Neural cell (in vitro differentiated cells): ENCODE data around the gene CFAP61. TPM values are rescaled to one million over a fixed set of nuclear protein-coding genes. Genes with fewer than 3 reads are reported as not detected.

Experiments used
- H2AFZ ChIP-seq: fragments of 200-600, 300-800 bp; sonication (generic), shearing (Covaris generic); 2 replicates; pipeline ENCODE4 v1.6.0; 2014; ENCODE audit warnings: low read depth, mild to moderate bottlenecking, antibody characterized with exemption, low read length, moderate library complexity
- H3F3A ChIP-seq: fragments of 200-600 bp; shearing (Covaris generic); 2 replicates; pipeline ENCODE4 v1.6.1; 2016; ENCODE audit warnings: mild to moderate bottlenecking, moderate library complexity, mixed read lengths, antibody characterized with exemption, low read length; ENCODE audit not compliant: insufficient read depth, poor library complexity, severe bottlenecking
- H3K27ac ChIP-seq: fragments of 200-600, 300-800 bp; sonication (generic), shearing (Covaris generic); 2 replicates; pipeline ENCODE4 v1.5.1; 2014; ENCODE audit warnings: mild to moderate bottlenecking, low read length, moderate library complexity
- H3K27me3 ChIP-seq: fragments of 300-800, 200-600 bp; sonication (generic), shearing (Covaris generic); 2 replicates; pipeline ENCODE4 v1.6.0; 2014; ENCODE audit warnings: mild to moderate bottlenecking, low read depth, low read length, moderate library complexity; ENCODE audit not compliant: insufficient read depth
- H3K36me3 ChIP-seq: fragments of 300-800, 200-600 bp; sonication (generic), shearing (Covaris generic); 2 replicates; pipeline ENCODE4 v1.5.1; 2014; ENCODE audit warnings: mild to moderate bottlenecking, antibody characterized with exemption, low read length, moderate library complexity; ENCODE audit not compliant: insufficient read depth
- H3K4me2 ChIP-seq: fragments of 300-800, 200-600 bp; sonication (generic), shearing (Covaris generic); 2 replicates; pipeline ENCODE4 v1.6.0; 2014; ENCODE audit warnings: mild to moderate bottlenecking, low read length
- H3K4me3 ChIP-seq: fragments of 300-800, 200-600 bp; sonication (generic), shearing (Covaris generic); 2 replicates; pipeline ENCODE4 v1.5.1; 2014; ENCODE audit warnings: mild to moderate bottlenecking, low read length, moderate library complexity
- H3K79me2 ChIP-seq: fragments of 200-600 bp; shearing (Covaris generic); replicated peaks from 2 replicates; pipeline ENCODE4 v1.6.0; 2014; ENCODE audit warnings: mild to moderate bottlenecking, low read length, moderate library complexity; ENCODE audit not compliant: insufficient read depth
- H3K9ac ChIP-seq: fragments of 300-800, 200-600 bp; sonication (generic), shearing (Covaris generic); 2 replicates; pipeline ENCODE4 v1.6.1; 2016; ENCODE audit warnings: mild to moderate bottlenecking, low read length, mixed read lengths
- H3K9me2 ChIP-seq: fragments of 200-600 bp; shearing (Covaris generic); 2 replicates; pipeline ENCODE4 v1.6.1; 2016; ENCODE audit warnings: mild to moderate bottlenecking, low read length, mixed read lengths; ENCODE audit not compliant: insufficient read depth
- H3K9me3 ChIP-seq: fragments of 200-600, 300-800 bp; sonication (generic), shearing (Covaris generic); 2 replicates; pipeline ENCODE4 v1.6.1; 2016; ENCODE audit warnings: mild to moderate bottlenecking, mixed run types, low read length, moderate library complexity, mixed read lengths
- H4K20me1 ChIP-seq: fragments of 200-600 bp; shearing (Covaris generic); 2 replicates; pipeline ENCODE4 v1.6.1; 2016; ENCODE audit warnings: mild to moderate bottlenecking, mixed run types; ENCODE audit not compliant: insufficient read depth
- EP300 ChIP-seq: fragments of 450-650 bp; conservative IDR thresholded peaks from 2 replicates; pipeline ENCODE4 v1.6.1; 2014; ENCODE audit warnings: antibody characterized with exemption, mild to moderate bottlenecking, moderate library complexity; ENCODE audit not compliant: poor library complexity, severe bottlenecking
- EZH2 ChIP-seq: fragments of 200-600, 300-800 bp; shearing (Covaris generic), sonication (generic); IDR thresholded peaks from 2 replicates; pipeline ENCODE4 v1.6.1; 2014; ENCODE audit warnings: antibody characterized with exemption, low read length, borderline replicate concordance, mild to moderate bottlenecking; ENCODE audit not compliant: insufficient read depth, poor library complexity, severe bottlenecking
- MXI1 ChIP-seq: fragments of 450-650 bp; conservative IDR thresholded peaks from 2 replicates; pipeline ENCODE4 v1.6.1; 2014; ENCODE audit warnings: antibody characterized with exemption, mild to moderate bottlenecking; ENCODE audit not compliant: poor library complexity, severe bottlenecking
- POLR2AphosphoS5 ChIP-seq: IDR thresholded peaks from 2 replicates; pipeline ENCODE4 v1.6.1; 2012
- RAD21 ChIP-seq: fragments of 450-650 bp; conservative IDR thresholded peaks from 2 replicates; pipeline ENCODE4 v1.6.1; 2014; ENCODE audit warnings: antibody characterized with exemption, mild to moderate bottlenecking, moderate library complexity
- SMC3 ChIP-seq: fragments of 450-650 bp; conservative IDR thresholded peaks from 2 replicates; pipeline ENCODE4 v1.6.1; 2014; ENCODE audit warnings: antibody characterized with exemption, mild to moderate bottlenecking, moderate library complexity; ENCODE audit not compliant: poor library complexity
- TAF1 ChIP-seq: IDR thresholded peaks from 2 replicates; pipeline ENCODE4 v1.6.1; 2012; ENCODE audit warnings: low read depth
- polyA plus RNA-seq: library from polyadenylated mRNA; depleted of rRNA; stranded (reverse); fragments of >200 nt; gene quantifications from 2 replicates; pipeline ENCODE4 v1.2.3, GENCODE V29; 2014
- TF ChIP-seq, protein P1 (sequence below): fragments of 450-650 bp; IDR thresholded peaks from 2 replicates; pipeline ENCODE4 v1.5.1; 2014; ENCODE audit warnings: antibody characterized with exemption, mild to moderate bottlenecking, moderate library complexity; ENCODE audit not compliant: poor library complexity, severe bottlenecking
- TF ChIP-seq, protein P2 (sequence below): IDR thresholded peaks from 2 replicates; pipeline ENCODE4 v1.6.1; 2012; ENCODE audit warnings: borderline replicate concordance

The CFAP61 gene
- polyA plus RNA-seq, 1 donor from 2014 or later, result 0.42 TPM

DNA sequence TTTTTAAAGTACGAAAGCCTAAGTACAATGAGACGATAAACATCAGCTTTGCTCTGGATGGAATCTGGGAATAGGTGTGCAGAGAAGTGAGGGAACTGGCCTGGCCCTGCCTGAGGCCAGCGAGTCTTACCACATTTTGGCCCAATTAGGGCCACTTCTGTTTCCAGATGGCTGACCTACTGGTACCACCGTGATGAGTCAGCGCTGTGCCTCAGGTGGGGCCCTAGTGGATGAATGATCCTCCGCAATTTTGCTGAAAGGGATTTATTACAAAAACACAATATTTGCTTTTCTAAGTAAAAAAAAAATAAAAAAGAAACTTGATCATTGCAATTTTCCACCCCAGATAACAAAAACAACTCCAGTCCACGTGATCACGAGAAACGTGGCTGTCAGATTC is 338.1 kb downstream of the CFAP61 start:
- Histone ChIP-seq H4K20me1 (no peaks in the 10 kb centered on the region), H3K27me3 (no peaks in the 10 kb centered on the region), H3K9me2 (no peaks in the 10 kb centered on the region), H3K4me2 (no peak overlapping the region), H3F3A (no peaks in the 10 kb centered on the region), H3K4me3 (no peak overlapping the region), H3K9me3 (no peaks in the 10 kb centered on the region), H3K9ac (no peak overlapping the region), H3K27ac (no peak overlapping the region), H3K36me3 (no peaks in the 10 kb centered on the region), H3K79me2 (no peaks in the 10 kb centered on the region), H2AFZ (no peak overlapping the region)
- no peak for TF ChIP-seq POLR2AphosphoS5
- TF ChIP-seq RAD21, result no peak
- TF ChIP-seq, protein P1, sequence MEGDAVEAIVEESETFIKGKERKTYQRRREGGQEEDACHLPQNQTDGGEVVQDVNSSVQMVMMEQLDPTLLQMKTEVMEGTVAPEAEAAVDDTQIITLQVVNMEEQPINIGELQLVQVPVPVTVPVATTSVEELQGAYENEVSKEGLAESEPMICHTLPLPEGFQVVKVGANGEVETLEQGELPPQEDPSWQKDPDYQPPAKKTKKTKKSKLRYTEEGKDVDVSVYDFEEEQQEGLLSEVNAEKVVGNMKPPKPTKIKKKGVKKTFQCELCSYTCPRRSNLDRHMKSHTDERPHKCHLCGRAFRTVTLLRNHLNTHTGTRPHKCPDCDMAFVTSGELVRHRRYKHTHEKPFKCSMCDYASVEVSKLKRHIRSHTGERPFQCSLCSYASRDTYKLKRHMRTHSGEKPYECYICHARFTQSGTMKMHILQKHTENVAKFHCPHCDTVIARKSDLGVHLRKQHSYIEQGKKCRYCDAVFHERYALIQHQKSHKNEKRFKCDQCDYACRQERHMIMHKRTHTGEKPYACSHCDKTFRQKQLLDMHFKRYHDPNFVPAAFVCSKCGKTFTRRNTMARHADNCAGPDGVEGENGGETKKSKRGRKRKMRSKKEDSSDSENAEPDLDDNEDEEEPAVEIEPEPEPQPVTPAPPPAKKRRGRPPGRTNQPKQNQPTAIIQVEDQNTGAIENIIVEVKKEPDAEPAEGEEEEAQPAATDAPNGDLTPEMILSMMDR, result no peak
- TF ChIP-seq, protein P2, sequence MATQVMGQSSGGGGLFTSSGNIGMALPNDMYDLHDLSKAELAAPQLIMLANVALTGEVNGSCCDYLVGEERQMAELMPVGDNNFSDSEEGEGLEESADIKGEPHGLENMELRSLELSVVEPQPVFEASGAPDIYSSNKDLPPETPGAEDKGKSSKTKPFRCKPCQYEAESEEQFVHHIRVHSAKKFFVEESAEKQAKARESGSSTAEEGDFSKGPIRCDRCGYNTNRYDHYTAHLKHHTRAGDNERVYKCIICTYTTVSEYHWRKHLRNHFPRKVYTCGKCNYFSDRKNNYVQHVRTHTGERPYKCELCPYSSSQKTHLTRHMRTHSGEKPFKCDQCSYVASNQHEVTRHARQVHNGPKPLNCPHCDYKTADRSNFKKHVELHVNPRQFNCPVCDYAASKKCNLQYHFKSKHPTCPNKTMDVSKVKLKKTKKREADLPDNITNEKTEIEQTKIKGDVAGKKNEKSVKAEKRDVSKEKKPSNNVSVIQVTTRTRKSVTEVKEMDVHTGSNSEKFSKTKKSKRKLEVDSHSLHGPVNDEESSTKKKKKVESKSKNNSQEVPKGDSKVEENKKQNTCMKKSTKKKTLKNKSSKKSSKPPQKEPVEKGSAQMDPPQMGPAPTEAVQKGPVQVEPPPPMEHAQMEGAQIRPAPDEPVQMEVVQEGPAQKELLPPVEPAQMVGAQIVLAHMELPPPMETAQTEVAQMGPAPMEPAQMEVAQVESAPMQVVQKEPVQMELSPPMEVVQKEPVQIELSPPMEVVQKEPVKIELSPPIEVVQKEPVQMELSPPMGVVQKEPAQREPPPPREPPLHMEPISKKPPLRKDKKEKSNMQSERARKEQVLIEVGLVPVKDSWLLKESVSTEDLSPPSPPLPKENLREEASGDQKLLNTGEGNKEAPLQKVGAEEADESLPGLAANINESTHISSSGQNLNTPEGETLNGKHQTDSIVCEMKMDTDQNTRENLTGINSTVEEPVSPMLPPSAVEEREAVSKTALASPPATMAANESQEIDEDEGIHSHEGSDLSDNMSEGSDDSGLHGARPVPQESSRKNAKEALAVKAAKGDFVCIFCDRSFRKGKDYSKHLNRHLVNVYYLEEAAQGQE, result no peak
- no peak for TF ChIP-seq SMC3
- no peak for TF ChIP-seq EP300
- TF ChIP-seq EZH2, result no peak
- no peak for TF ChIP-seq TAF1
- TF ChIP-seq MXI1, result no peak

- TF ChIP-seq EZH2 (no peak), EP300 (no peak), POLR2AphosphoS5 (no peak), SMC3 (no peak), MXI1 (no peak), RAD21 (no peak), TAF1 (no peak)
- TF ChIP-seq, protein P1, result no peak
- TF ChIP-seq, protein P2, result no peak
- Histone ChIP-seq H3K9me2 (no peaks in the 10 kb centered on the region), H3F3A (no peaks in the 10 kb centered on the region), H3K27ac (no peak overlapping the region), H3K27me3 (no peaks in the 10 kb centered on the region), H3K4me2 (no peak overlapping the region), H3K36me3 (no peaks in the 10 kb centered on the region), H3K9ac (no peak overlapping the region), H3K9me3 (no peaks in the 10 kb centered on the region), H3K79me2 (no peaks in the 10 kb centered on the region), H2AFZ (no peak overlapping the region), H4K20me1 (no peaks in the 10 kb centered on the region), H3K4me3 (no peak overlapping the region)
Observed at GRCh38 chr20:20391115-20391514, 338.8 kb downstream of the CFAP61 start.
